Posterior vena cava (tissue), 2 donors: ENCODE measurements around the gene PLAU. TPM values are rescaled to one million over a fixed set of nuclear protein-coding genes. Genes with fewer than 3 reads are reported as not detected.
"Not testable (repeated sequence)": the region's sequence is repeated elsewhere in the genome, so short reads cannot be mapped to it uniquely, and the experiment has no call there.

Experiments used
- DNase-seq: peaks from one replicate; pipeline ENCODE4 v3.0.0-alpha.2; 2020; ENCODE audit warnings: low spot score
- intact Hi-C, 2 donors: fragments of 100-400 bp; cut with DNase I; formaldehyde crosslinking; loops; one replicate each; pipeline versions ENCODE4 v1.14.1 to v1.14.2; 2022 to 2023
- total RNA-seq, 2 donors: library from RNA; stranded (reverse); fragmentation: NEBNext Ultra II Directional; extraction: Animal tissue kit (Norgen Biotek cat#: 25700); gene quantifications; one replicate each; pipeline ENCODE4 v1.2.1, GENCODE V29; 2021
- donor health status: DM: yes; HTN: yes; CAD: no.
- donor health status: DM: yes; HTN: yes; CAD: no.

Gene PLAU
- total RNA-seq, 2 donors from 2014 or later: 34.2 to 36.7 TPM

GRCh38 chr10:73964743-73965142, 53.8 kb downstream of the PLAU start:
- intact Hi-C loops: no loop called here
- no peak for DNase-seq

- intact Hi-C loops, DNase-seq: not testable (repeated sequence)
These were observed 54.4 kb downstream of the PLAU start for GRCh38 chr10:73965267-73965889.

- intact Hi-C loops: no loop called here
- peak; percentile 95 for DNase-seq
These were observed 55.2 kb downstream of the PLAU start for GRCh38 chr10:73965890-73966768.

GRCh38 chr10:73967022-73967429, 56.1 kb downstream of the PLAU start:
- intact Hi-C loops: no loop called here

More at GRCh38 chr10:73967022-73967429, 56.1 kb downstream of the PLAU start:
- no peak for DNase-seq

Other genes starting within 250 kb of the PLAU start
- 1 to 10 TPM; 7.3 to 7.8 TPM for gene AGAP5, start 213.0 kb upstream of the PLAU start, total RNA-seq
- 10 to 100 TPM; 51.3 to 51.4 TPM for gene SEC24C, start 166.8 kb upstream of the PLAU start, total RNA-seq
- 10 to 100 TPM; 15.1 to 18.8 TPM for gene CHCHD1, start 129.1 kb upstream of the PLAU start, total RNA-seq
- 10 to 100 TPM; 73.4 to 92.0 TPM for gene ZSWIM8, start 125.5 kb upstream of the PLAU start, total RNA-seq
- gene NDST2, start 99.5 kb upstream of the PLAU start, total RNA-seq: 10 to 100 TPM; 23.4 to 24.4 TPM
- 10 to 100 TPM; 70.1 to 78.8 TPM for gene CAMK2G, start 36.6 kb upstream of the PLAU start, total RNA-seq
- gene VCL, start 87.0 kb downstream of the PLAU start, total RNA-seq: 100 to 1,000 TPM; 419 to 480 TPM
- 10 to 100 TPM; 25.7 to 28.3 TPM for gene AP3M1, start 239.7 kb downstream of the PLAU start, total RNA-seq
- gene ADK, start 240.1 kb downstream of the PLAU start, total RNA-seq: 10 to 100 TPM; 21.2 to 21.5 TPM